IPS DF 6.9 (cell line): Measurements from ENCODE around the gene MAPK11.

Experiments used
- DNase-seq: peaks from one replicate; pipeline ENCODE4 v3.0.0-alpha.2; 2013; ENCODE audit warnings: low read depth, low spot score
- H3K27ac ChIP-seq: one replicate; pipeline ENCODE4 v1.5.1; 2013; ENCODE audit warnings: low read length, control low read depth
- H3K27me3 ChIP-seq: 2 replicates; pipeline ENCODE4 v1.6.1; 2013; ENCODE audit warnings: mild to moderate bottlenecking, low read length; ENCODE audit not compliant: control insufficient read depth, insufficient read depth
- H3K36me3 ChIP-seq: 2 replicates; pipeline ENCODE4 v1.6.1; 2013; ENCODE audit warnings: low read length; ENCODE audit not compliant: control insufficient read depth, insufficient read depth
- H3K4me1 ChIP-seq: 2 replicates; pipeline ENCODE4 v1.6.1; 2013; ENCODE audit warnings: low read length; ENCODE audit not compliant: control insufficient read depth, insufficient read depth
- H3K4me3 ChIP-seq: 2 replicates; pipeline ENCODE4 v1.5.1; 2013; ENCODE audit warnings: mild to moderate bottlenecking, low read length
- H3K9me3 ChIP-seq: 2 replicates; pipeline ENCODE4 v1.6.1; 2013; ENCODE audit warnings: low read length, inconsistent platforms; ENCODE audit not compliant: control insufficient read depth, insufficient read depth
- WGBS: extraction: QIAGEN DNeasy Blood & Tissue Kit; methylation state at CpG from one replicate; pipeline ENCODE4 v1.1.7; 2013; ENCODE audit warnings: mixed read lengths, missing lambda C conversion rate; ENCODE audit not compliant: insufficient read length, insufficient coverage; 5-methylcytosine and 5-hydroxymethylcytosine counted together

Gene MAPK11

GRCh38 chr22:50269970-50270665 lies at the start of gene MAPK11:
Gene MAPK11 (minus strand): TSS chr22:50270380. CDS start chr22:50270292, 88 bp downstream.
- no CpG with 5 or more reads among the region's 92 CpGs for WGBS
- DNase-seq, result no peak
- H3K27me3 ChIP-seq, result peaks cover 21% of the 10 kb centered on the region
- peaks cover 5% of the 10 kb centered on the region; the same call in 1 of the 2 replicates for H3K4me1 ChIP-seq
- H3K36me3 ChIP-seq, result peaks cover 2% of the 10 kb centered on the region; the same call in 1 of the 2 replicates
- no peak within 1 kb of the TSS for H3K27ac ChIP-seq
- no peaks in the 10 kb centered on the region for H3K9me3 ChIP-seq
- peak within 1 kb of the TSS; percentile 12; the same call in 1 of the 2 replicates for H3K4me3 ChIP-seq

GRCh38 chr22:50319503-50319951 lies 49.3 kb upstream of the MAPK11 start:
- WGBS, result no CpG with 5 or more reads among the region's 15 CpGs

GRCh38 chr22:50318698-50319411 lies 48.7 kb upstream of the MAPK11 start:
- no peak overlapping the region for H3K27ac ChIP-seq
- WGBS, result no CpG with 5 or more reads among the region's 21 CpGs
- H3K9me3 ChIP-seq, result no peaks in the 10 kb centered on the region
- H3K36me3 ChIP-seq, result no peaks in the 10 kb centered on the region
- no peaks in the 10 kb centered on the region for H3K27me3 ChIP-seq
- no peak for DNase-seq
- no peak overlapping the region for H3K4me3 ChIP-seq
- H3K4me1 ChIP-seq, result peaks cover 2% of the 10 kb centered on the region

More at GRCh38 chr22:50319503-50319951, 49.3 kb upstream of the MAPK11 start:
- Histone ChIP-seq H3K27me3 (no peaks in the 10 kb centered on the region), H3K9me3 (no peaks in the 10 kb centered on the region), H3K4me1 (peaks cover 1% of the 10 kb centered on the region; the same call in 1 of the 2 replicates), H3K27ac (no peak overlapping the region), H3K36me3 (no peaks in the 10 kb centered on the region), H3K4me3 (no peak overlapping the region)
- no peak for DNase-seq

DNA sequence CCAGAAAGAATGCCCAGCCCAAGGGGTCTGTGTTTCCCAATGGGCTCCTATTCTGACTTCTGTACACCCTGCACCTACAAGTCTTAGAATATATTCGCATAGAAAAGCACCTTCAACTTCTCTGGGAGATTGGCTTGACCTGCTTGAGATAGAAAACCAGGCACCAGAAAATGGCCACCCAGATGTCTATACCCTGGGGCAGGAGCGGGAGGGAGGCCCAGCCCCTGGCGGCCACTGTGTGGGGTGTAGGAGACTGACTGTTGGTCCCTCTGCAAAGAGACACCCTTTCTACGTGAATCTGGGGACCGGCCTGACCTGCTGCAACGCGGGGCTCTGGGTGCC lies 48.1 kb upstream of the MAPK11 start:
- no peaks in the 10 kb centered on the region for H3K36me3 ChIP-seq
- no peak overlapping the region for H3K4me3 ChIP-seq
- peaks cover 2% of the 10 kb centered on the region for H3K4me1 ChIP-seq
- H3K9me3 ChIP-seq, result no peaks in the 10 kb centered on the region
- no peak for DNase-seq
- no peak overlapping the region for H3K27ac ChIP-seq
- no CpG with 5 or more reads among the region's 7 CpGs for WGBS
- H3K27me3 ChIP-seq, result no peaks in the 10 kb centered on the region

- no peak overlapping the region for H3K4me3 ChIP-seq
- H3K27me3 ChIP-seq, result no peaks in the 10 kb centered on the region
- no CpG with 5 or more reads among the region's 7 CpGs for WGBS
- H3K27ac ChIP-seq, result no peak overlapping the region
- H3K9me3 ChIP-seq, result no peaks in the 10 kb centered on the region
- H3K4me1 ChIP-seq, result peaks cover 2% of the 10 kb centered on the region
- H3K36me3 ChIP-seq, result no peaks in the 10 kb centered on the region
- DNase-seq, result no peak
These were observed 47.5 kb upstream of the MAPK11 start for GRCh38 chr22:50317674-50318073.

GRCh38 chr22:50317178-50317577 lies 47.0 kb upstream of the MAPK11 start:
- no peaks in the 10 kb centered on the region for H3K27me3 ChIP-seq
- H3K4me1 ChIP-seq, result peaks cover 2% of the 10 kb centered on the region
- WGBS, result no CpG with 5 or more reads among the region's 9 CpGs
- no peaks in the 10 kb centered on the region for H3K36me3 ChIP-seq
- H3K27ac ChIP-seq, result no peak overlapping the region
- no peaks in the 10 kb centered on the region for H3K9me3 ChIP-seq
- no peak for DNase-seq
- no peak overlapping the region for H3K4me3 ChIP-seq

GRCh38 chr22:50316114-50317065 lies 46.2 kb upstream of the MAPK11 start:
- Histone ChIP-seq H3K27ac (no peak overlapping the region), H3K9me3 (no peaks in the 10 kb centered on the region), H3K4me1 (peaks cover 4% of the 10 kb centered on the region), H3K4me3 (no peak overlapping the region), H3K36me3 (no peaks in the 10 kb centered on the region), H3K27me3 (no peaks in the 10 kb centered on the region)
- no CpG with 5 or more reads among the region's 45 CpGs for WGBS
- no peak for DNase-seq

DNA sequence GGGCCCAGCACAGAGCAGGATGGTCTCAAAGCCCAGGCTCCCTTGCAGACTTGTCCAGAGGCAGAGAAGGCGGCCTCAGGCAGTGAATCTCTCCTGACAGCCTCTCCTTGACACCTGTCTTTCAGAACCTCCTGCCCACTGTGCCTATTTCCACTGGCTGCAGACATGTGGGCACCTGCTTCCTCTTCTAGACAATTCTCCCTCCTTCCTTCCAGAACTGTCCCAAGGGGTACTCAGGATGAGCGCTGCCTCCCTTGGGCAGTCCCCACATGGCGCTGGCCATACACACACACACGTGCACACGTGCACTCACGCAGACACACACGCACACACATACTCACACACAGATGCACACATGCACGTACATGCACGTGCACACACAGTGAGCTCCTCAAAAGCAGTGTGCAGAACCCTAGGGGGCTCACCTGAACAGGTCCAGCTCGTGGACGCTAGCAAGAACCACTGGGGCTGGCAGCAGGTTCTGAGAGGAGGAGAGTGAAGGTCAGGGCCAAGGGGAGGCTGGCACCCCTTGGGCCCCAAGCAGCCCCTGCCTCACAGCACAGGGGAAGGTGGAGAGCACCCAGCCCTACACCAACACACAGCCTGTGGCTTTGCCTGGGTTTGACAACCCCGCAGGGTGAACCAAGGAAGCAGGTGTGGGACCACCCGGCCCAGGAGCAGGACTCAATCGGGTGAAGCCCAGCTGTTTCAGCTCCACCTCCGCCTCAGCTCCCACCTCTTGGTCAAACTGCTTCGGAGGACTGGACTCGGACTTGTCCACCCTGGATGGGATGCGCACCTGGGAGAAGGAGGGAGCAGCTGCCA lies 45.3 kb upstream of the MAPK11 start:
- Histone ChIP-seq H3K27ac (no peak overlapping the region), H3K36me3 (no peaks in the 10 kb centered on the region), H3K9me3 (no peaks in the 10 kb centered on the region), H3K27me3 (no peaks in the 10 kb centered on the region), H3K4me3 (no peak overlapping the region), H3K4me1 (peaks cover 4% of the 10 kb centered on the region)
- DNase-seq, result no peak
- no CpG with 5 or more reads among the region's 18 CpGs for WGBS

- peaks cover 4% of the 10 kb centered on the region for H3K4me1 ChIP-seq
- WGBS, result no CpG with 5 or more reads among the region's 33 CpGs
- no peaks in the 10 kb centered on the region for H3K27me3 ChIP-seq
- H3K27ac ChIP-seq, result no peak overlapping the region
- H3K4me3 ChIP-seq, result no peak overlapping the region
- no peaks in the 10 kb centered on the region for H3K36me3 ChIP-seq
- DNase-seq, result no peak
- no peaks in the 10 kb centered on the region for H3K9me3 ChIP-seq
These were observed 44.5 kb upstream of the MAPK11 start for GRCh38 chr22:50314455-50315288.
